Trophoblast cell (in vitro differentiated cells and primary cell): ENCODE data around the gene ESM1. TPM values are rescaled to one million over a fixed set of nuclear protein-coding genes. Genes with fewer than 3 reads are reported as not detected.

Source experiments
- DNase-seq, 2 donors: peaks; one replicate each; pipeline ENCODE4 v3.0.0-alpha.2; 2016
- H2AFZ ChIP-seq: 2 replicates; pipeline ENCODE4 v1.6.1; 2013; ENCODE audit warnings: low read length, moderate library complexity, mild to moderate bottlenecking; ENCODE audit not compliant: insufficient read depth, poor library complexity
- H2AK5ac ChIP-seq: 2 replicates; pipeline ENCODE4 v1.6.1; 2013; ENCODE audit warnings: mild to moderate bottlenecking, low read length
- H2BK120ac ChIP-seq: 2 replicates; pipeline ENCODE4 v1.6.1; 2013; ENCODE audit warnings: low read length, mild to moderate bottlenecking, moderate library complexity; ENCODE audit not compliant: insufficient read depth, poor library complexity
- H2BK12ac ChIP-seq: 2 replicates; pipeline ENCODE4 v1.6.1; 2013; ENCODE audit warnings: mild to moderate bottlenecking, low read length, moderate library complexity
- H2BK5ac ChIP-seq: 2 replicates; pipeline ENCODE4 v1.6.1; 2013; ENCODE audit warnings: low read length, low read depth, moderate library complexity, mild to moderate bottlenecking; ENCODE audit not compliant: poor library complexity
- H3K14ac ChIP-seq: 2 replicates; pipeline ENCODE4 v1.6.1; 2013; ENCODE audit warnings: mild to moderate bottlenecking, low read length
- H3K18ac ChIP-seq: 2 replicates; pipeline ENCODE4 v1.6.1; 2013; ENCODE audit warnings: mild to moderate bottlenecking, low read length
- H3K23ac ChIP-seq: 2 replicates; pipeline ENCODE4 v1.6.1; 2013; ENCODE audit warnings: low read length
- H3K27ac ChIP-seq: 2 replicates; pipeline ENCODE4 v1.5.1; 2013; ENCODE audit warnings: low read depth, mild to moderate bottlenecking, inconsistent platforms, low read length, moderate library complexity
- H3K27me3 ChIP-seq: 2 replicates; pipeline ENCODE4 v1.6.1; 2013; ENCODE audit warnings: inconsistent platforms, mild to moderate bottlenecking, low read length, moderate library complexity; ENCODE audit not compliant: insufficient read depth
- H3K36me3 ChIP-seq, 2 experiments: 1 replicate in 1 of 2; 2 replicates in 1 of 2; pipeline ENCODE4 v1.6.1; 2013; ENCODE audit warnings: low read length in 2 of 2, mild to moderate bottlenecking in 2 of 2, moderate library complexity in 1 of 2; ENCODE audit not compliant: insufficient read depth in 2 of 2, control insufficient read depth in 1 of 2
- H3K4ac ChIP-seq: 2 replicates; pipeline ENCODE4 v1.6.1; 2013; ENCODE audit warnings: low read depth, mild to moderate bottlenecking, low read length, moderate library complexity
- H3K4me1 ChIP-seq, 2 experiments: 1 replicate in 1 of 2; 2 replicates in 1 of 2; pipeline ENCODE4 v1.6.1; 2013; ENCODE audit warnings: low read length in 2 of 2, mild to moderate bottlenecking in 2 of 2, moderate library complexity in 1 of 2; ENCODE audit not compliant: insufficient read depth in 2 of 2, control insufficient read depth in 1 of 2
- H3K4me2 ChIP-seq: 2 replicates; pipeline ENCODE4 v1.6.1; 2013; ENCODE audit warnings: inconsistent platforms, mild to moderate bottlenecking, low read length, moderate library complexity
- H3K4me3 ChIP-seq: 2 replicates; pipeline ENCODE4 v1.5.1; 2013; ENCODE audit warnings: mild to moderate bottlenecking, low read depth, low read length, inconsistent platforms
- H3K79me1 ChIP-seq: one replicate; pipeline ENCODE4 v1.6.1; 2013; ENCODE audit warnings: low read length
- H3K79me2 ChIP-seq: 2 replicates; pipeline ENCODE4 v1.6.1; 2013; ENCODE audit warnings: low read length, mild to moderate bottlenecking; ENCODE audit not compliant: control insufficient read depth, insufficient read depth, poor library complexity
- H3K9ac ChIP-seq: 2 replicates; pipeline ENCODE4 v1.6.1; 2013; ENCODE audit warnings: mild to moderate bottlenecking, low read length
- H3K9me3 ChIP-seq: 2 replicates; pipeline ENCODE4 v1.6.1; 2013; ENCODE audit warnings: low read depth, mild to moderate bottlenecking, control low read depth, inconsistent platforms, low read length; ENCODE audit not compliant: insufficient read depth
- H4K12ac ChIP-seq: 2 replicates; pipeline ENCODE4 v1.6.1; 2013; ENCODE audit warnings: low read depth, mild to moderate bottlenecking, low read length, moderate library complexity
- H4K8ac ChIP-seq: 2 replicates; pipeline ENCODE4 v1.6.1; 2013; ENCODE audit warnings: low read depth, mild to moderate bottlenecking, low read length, moderate library complexity
- H4K91ac ChIP-seq: one replicate; pipeline ENCODE4 v1.6.1; 2013; ENCODE audit warnings: low read depth, mild to moderate bottlenecking, low read length, moderate library complexity
- WGBS: extraction: QIAGEN DNeasy Blood & Tissue Kit; methylation state at CpG from one replicate; pipeline ENCODE4 v1.1.7; 2013; ENCODE audit warnings: missing lambda C conversion rate; ENCODE audit not compliant: insufficient read length, insufficient coverage; ENCODE audit errors: extremely low coverage; 5-methylcytosine and 5-hydroxymethylcytosine counted together
- polyA plus RNA-seq: library from polyadenylated mRNA; stranded (reverse); fragments of 200-250 nt; gene quantifications from 2 replicates; pipeline ENCODE4 v1.2.3, GENCODE V29; 2013

ESM1 gene, protein sequence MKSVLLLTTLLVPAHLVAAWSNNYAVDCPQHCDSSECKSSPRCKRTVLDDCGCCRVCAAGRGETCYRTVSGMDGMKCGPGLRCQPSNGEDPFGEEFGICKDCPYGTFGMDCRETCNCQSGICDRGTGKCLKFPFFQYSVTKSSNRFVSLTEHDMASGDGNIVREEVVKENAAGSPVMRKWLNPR
- polyA plus RNA-seq: not detected in 2 replicates

DNA sequence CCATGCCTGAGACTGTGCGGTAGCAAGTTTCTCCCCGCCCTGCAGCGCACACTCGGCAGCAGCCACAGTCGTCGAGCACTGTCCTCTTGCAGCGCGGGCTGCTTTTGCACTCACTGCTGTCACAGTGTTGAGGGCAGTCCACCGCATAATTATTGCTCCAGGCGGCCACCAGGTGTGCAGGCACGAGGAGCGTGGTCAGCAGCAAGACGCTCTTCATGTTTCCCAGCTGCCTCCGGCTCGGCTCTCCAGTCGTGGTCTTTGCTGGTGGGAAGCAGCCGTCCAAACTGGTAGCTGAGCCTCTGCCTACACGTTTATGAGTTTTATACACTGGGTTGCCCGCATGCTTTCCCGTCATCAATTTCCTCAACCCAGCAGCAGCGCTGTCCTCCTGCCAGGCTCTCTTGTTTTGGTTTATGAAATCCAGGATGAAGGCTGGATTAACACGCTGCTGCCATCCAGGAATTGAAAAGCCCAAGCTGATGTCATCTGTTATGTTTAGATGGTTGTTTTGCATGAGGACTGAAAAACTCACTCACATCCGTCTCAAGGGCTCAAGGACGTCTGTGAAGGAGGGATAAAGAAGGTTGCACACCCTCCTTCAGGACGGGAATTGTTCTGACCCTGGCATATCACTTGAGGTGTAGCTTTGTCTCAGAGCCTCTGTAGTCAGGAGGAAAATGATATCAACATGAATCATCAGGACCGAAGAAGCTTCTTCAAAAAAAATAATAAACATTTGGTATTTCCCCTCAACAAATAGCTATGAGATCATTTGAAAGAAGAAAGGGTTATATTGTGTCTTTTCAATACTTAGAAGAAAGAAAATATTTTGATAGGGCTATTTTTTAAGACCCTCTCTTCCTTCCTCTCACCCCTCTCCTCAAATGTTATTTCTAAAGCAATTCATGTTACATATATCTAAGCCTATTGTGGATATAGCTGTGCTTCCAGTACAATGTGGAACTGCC, at the start of gene ESM1:
Gene ESM1 (minus strand): TSS at position 293 of the 968 bp plus-strand sequence. CDS start 76 bp downstream, at position 217.
- Histone ChIP-seq H3K9me3 (no peaks in the 10 kb centered on the region), H3K4me2 (no peak within 1 kb of the TSS), H3K23ac (peak within 1 kb of the TSS; percentile 22), H4K8ac (peak within 1 kb of the TSS; percentile 11), H2BK120ac (no peak within 1 kb of the TSS), H2AFZ (no peak within 1 kb of the TSS), H3K36me3 (no peaks in the 10 kb centered on the region), H3K4ac (no peak within 1 kb of the TSS), H3K79me2 (no peaks in the 10 kb centered on the region), H3K14ac (no peak within 1 kb of the TSS), H3K4me3 (peak within 1 kb of the TSS; percentile 37), H3K18ac (no peak within 1 kb of the TSS), H2BK12ac (no peak within 1 kb of the TSS), H3K9ac (no peak within 1 kb of the TSS), H2AK5ac (no peak within 1 kb of the TSS), H3K27ac (no peak within 1 kb of the TSS), H2BK5ac (no peak within 1 kb of the TSS), H4K91ac (no peak within 1 kb of the TSS), H3K4me1 (peaks cover 0 to 5% of the 10 kb centered on the region in 2 experiments), H3K27me3 (no peaks in the 10 kb centered on the region), H4K12ac (no peak within 1 kb of the TSS), H3K79me1 (no peaks in the 10 kb centered on the region)
- peak; percentile 7 to 30 for DNase-seq
- no CpG with 5 or more reads among the region's 26 CpGs for WGBS

DNA sequence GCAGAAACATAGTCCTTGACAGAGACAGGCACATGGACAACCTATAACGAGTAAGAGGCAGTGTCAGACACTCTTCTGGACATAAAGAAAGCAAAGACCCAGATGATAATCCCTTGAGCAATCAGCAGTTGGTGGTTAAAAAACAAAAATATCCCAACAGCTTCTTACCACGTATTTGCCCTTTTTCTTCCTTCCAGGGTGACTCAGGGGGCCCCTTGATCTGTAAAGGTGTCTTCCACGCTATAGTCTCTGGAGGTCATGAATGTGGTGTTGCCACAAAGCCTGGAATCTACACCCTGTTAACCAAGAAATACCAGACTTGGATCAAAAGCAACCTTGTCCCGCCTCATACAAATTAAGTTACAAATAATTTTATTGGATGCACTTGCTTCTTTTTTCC, 48.2 kb upstream of the ESM1 start:
- no peak overlapping the region for H3K4me3 ChIP-seq
- no peaks in the 10 kb centered on the region for H3K79me2 ChIP-seq
- H3K79me1 ChIP-seq: no peaks in the 10 kb centered on the region
- H3K4me2 ChIP-seq: no peak overlapping the region
- H3K9ac ChIP-seq: no peak overlapping the region
- no peak overlapping the region for H3K27ac ChIP-seq
- H2AFZ ChIP-seq: no peak overlapping the region
- H4K12ac ChIP-seq: no peak overlapping the region
- no peak overlapping the region for H4K91ac ChIP-seq
- H2BK5ac ChIP-seq: no peak overlapping the region
- H3K14ac ChIP-seq: no peak overlapping the region
- H2AK5ac ChIP-seq: no peak overlapping the region
- no peaks in the 10 kb centered on the region for H3K36me3 ChIP-seq
- no peak overlapping the region for H2BK120ac ChIP-seq
- no peak overlapping the region for H2BK12ac ChIP-seq
- no peak overlapping the region for H3K18ac ChIP-seq
- H3K23ac ChIP-seq: no peak overlapping the region
- H3K27me3 ChIP-seq: no peaks in the 10 kb centered on the region
- H3K9me3 ChIP-seq: peaks cover 2% of the 10 kb centered on the region
- no peak overlapping the region for H3K4ac ChIP-seq
- WGBS: no CpG with 5 or more reads among the region's 4 CpGs
- no peak overlapping the region for H4K8ac ChIP-seq
- no peaks in the 10 kb centered on the region for H3K4me1 ChIP-seq
- no peak for DNase-seq

DNA sequence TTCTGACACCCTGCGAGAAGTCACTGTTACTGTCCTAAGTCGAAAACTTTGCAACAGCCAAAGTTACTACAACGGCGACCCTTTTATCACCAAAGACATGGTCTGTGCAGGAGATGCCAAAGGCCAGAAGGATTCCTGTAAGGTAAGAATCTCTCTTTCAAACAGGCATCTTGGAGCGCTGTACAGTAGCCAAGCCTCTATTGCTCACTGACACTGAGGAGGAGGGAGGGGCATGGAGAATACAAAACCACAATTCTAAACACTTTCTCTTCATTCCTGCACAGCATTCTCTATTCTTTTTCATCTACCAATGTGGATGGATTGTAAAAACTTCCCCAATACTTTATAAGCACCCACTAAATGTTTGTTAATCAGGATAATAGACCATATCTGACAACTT, 46.1 kb upstream of the ESM1 start:
- Histone ChIP-seq H4K8ac (no peak overlapping the region), H2BK5ac (no peak overlapping the region), H3K18ac (no peak overlapping the region), H3K4me2 (no peak overlapping the region), H3K4me1 (no peaks in the 10 kb centered on the region), H4K91ac (no peak overlapping the region), H3K4ac (no peak overlapping the region), H3K14ac (no peak overlapping the region), H3K27ac (no peak overlapping the region), H3K9ac (no peak overlapping the region), H2BK120ac (no peak overlapping the region), H2AK5ac (no peak overlapping the region), H3K4me3 (no peak overlapping the region), H3K27me3 (no peaks in the 10 kb centered on the region), H2AFZ (no peak overlapping the region), H4K12ac (no peak overlapping the region), H2BK12ac (no peak overlapping the region), H3K23ac (no peak overlapping the region), H3K36me3 (no peaks in the 10 kb centered on the region), H3K79me1 (no peaks in the 10 kb centered on the region), H3K9me3 (peaks cover 2% of the 10 kb centered on the region), H3K79me2 (no peaks in the 10 kb centered on the region)
- DNase-seq: no peak
- no CpG with 5 or more reads among the region's 5 CpGs for WGBS

DNA sequence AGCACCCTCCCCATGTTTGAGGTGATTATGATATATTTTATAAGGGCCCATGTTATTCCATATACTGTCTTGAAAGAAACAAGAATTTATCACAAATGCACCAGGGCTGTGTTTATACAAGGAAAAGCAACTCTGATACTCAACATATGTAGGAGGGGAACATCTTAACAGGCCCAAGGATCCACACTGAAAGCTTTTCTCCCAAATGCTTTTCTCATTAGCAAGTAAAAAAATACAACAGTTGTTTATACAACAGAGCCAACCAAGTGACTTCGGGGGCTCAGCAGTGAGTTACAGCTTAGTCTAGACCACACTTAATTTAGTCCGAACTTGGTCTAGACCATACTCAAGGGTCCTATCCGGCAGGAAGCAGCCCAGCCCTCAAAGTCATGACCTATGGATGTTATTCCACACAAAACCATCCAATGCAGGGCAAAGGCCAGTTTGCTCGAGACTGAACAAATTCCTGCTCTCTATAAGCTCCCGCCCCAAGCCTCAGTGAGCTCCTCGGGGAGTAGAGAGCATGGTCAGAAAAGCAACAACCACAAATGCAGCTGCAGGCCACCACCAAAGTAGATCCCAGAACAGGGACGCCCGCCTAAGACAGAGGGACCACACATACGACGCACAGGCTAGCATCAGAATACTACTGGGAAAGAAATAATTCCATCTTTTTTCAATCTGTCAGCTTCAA, 45.4 kb upstream of the ESM1 start:
- Histone ChIP-seq H3K4me1 (no peaks in the 10 kb centered on the region), H4K8ac (no peak overlapping the region), H2BK120ac (no peak overlapping the region), H3K9me3 (peaks cover 2% of the 10 kb centered on the region), H2AFZ (no peak overlapping the region), H3K4ac (no peak overlapping the region), H3K27ac (no peak overlapping the region), H3K79me2 (no peaks in the 10 kb centered on the region), H2BK12ac (no peak overlapping the region), H3K4me3 (no peak overlapping the region), H3K4me2 (no peak overlapping the region), H2AK5ac (no peak overlapping the region), H3K18ac (no peak overlapping the region), H2BK5ac (no peak overlapping the region), H3K14ac (no peak overlapping the region), H3K9ac (no peak overlapping the region), H4K91ac (no peak overlapping the region), H3K23ac (no peak overlapping the region), H3K27me3 (no peaks in the 10 kb centered on the region), H4K12ac (no peak overlapping the region), H3K36me3 (no peaks in the 10 kb centered on the region), H3K79me1 (no peaks in the 10 kb centered on the region)
- WGBS: no CpG with 5 or more reads among the region's 10 CpGs
- DNase-seq: no peak
